Measurements from ENCODE around the gene P2RY10.

DNA sequence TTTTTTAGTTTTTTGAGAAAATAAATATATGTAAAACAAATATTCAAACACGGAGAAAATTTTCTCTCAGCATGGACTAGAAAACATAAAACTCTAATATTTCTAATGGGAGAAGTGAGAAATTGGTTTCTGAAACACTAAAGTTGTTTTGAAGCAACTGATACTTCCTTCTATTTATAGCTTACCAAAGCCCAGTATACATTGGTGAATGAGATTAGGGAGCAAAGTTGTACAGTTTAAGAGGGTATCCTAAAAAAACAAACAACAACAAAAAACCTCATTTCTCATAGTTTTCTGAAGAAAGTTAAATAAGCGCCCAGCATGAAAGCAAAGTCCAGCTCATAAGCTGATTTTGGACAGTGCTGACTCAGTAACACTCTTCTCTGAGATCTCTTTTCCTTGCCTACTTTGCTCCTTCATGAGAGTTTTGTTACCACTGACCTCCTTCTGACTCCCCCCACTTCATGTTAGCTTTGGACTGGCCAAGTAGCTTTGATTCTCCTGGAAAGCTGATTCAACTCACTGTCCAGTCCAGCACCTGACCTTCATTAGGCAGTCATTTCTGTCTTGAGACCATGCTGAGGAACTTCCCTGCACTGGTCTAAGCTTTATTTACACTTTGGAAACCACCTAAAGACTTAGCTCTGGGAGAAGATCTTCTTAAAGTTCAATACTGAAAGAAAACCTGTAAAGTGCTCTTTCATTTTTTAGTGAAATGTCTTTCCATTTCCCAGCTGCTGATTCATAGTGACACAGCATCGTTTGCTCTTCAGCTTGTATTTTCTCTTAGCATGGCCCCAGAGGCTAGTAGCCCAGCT is 21.8 kb upstream of the P2RY10 start:
- TF ChIP-seq, protein P1, sequence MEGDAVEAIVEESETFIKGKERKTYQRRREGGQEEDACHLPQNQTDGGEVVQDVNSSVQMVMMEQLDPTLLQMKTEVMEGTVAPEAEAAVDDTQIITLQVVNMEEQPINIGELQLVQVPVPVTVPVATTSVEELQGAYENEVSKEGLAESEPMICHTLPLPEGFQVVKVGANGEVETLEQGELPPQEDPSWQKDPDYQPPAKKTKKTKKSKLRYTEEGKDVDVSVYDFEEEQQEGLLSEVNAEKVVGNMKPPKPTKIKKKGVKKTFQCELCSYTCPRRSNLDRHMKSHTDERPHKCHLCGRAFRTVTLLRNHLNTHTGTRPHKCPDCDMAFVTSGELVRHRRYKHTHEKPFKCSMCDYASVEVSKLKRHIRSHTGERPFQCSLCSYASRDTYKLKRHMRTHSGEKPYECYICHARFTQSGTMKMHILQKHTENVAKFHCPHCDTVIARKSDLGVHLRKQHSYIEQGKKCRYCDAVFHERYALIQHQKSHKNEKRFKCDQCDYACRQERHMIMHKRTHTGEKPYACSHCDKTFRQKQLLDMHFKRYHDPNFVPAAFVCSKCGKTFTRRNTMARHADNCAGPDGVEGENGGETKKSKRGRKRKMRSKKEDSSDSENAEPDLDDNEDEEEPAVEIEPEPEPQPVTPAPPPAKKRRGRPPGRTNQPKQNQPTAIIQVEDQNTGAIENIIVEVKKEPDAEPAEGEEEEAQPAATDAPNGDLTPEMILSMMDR (conservative IDR thresholded peaks at IDR 0.05; ENCODE audit: low read depth, low read length) = no peak
- no peak for TF ChIP-seq EZH2 (IDR thresholded peaks at IDR 0.05; ENCODE audit: low read length, unreplicated experiment)
